Spleen (tissue), 11 donors: ENCODE measurements around the gene TBC1D22A. TPM values are rescaled to one million over a fixed set of nuclear protein-coding genes. Genes with fewer than 3 reads are reported as not detected.
A peak's percentile ranks its signal among the peaks of the same experiment; 100 is the strongest.

Experiments used
- DNase-seq: peaks from one replicate; pipeline ENCODE4 v3.0.0-alpha.2; 2020
- H3K27ac ChIP-seq, 8 donors: fragments of 200-600 bp; sonication (generic) in 7 of 8; 1 replicate in 4 of 8; 2 replicates in 4 of 8; pipeline versions ENCODE4 v1.5.0 to v1.8.0; 2016 to 2021; ENCODE audit warnings: inconsistent platforms in 4 of 8, mild to moderate bottlenecking in 4 of 8, moderate library complexity in 1 of 8
- H3K27me3 ChIP-seq, 7 donors: fragments of 200-600 bp; sonication (generic) in 6 of 7; replicated peaks in 1 of 7; 1 replicate in 4 of 7; 2 replicates in 3 of 7; pipeline versions ENCODE4 v1.5.0 to v1.8.0; 2016 to 2021; ENCODE audit warnings: inconsistent platforms in 3 of 7, mild to moderate bottlenecking in 1 of 7
- H3K36me3 ChIP-seq, 6 donors: fragments of 200-600 bp; sonication (generic) in 5 of 6; 1 replicate in 4 of 6; 2 replicates in 2 of 6; pipeline versions ENCODE4 v1.5.0 to v1.8.0; 2016 to 2021; ENCODE audit warnings: inconsistent platforms in 2 of 6
- H3K4me1 ChIP-seq, 6 donors: fragments of 200-600 bp; sonication (generic) in 5 of 6; 1 replicate in 3 of 6; 2 replicates in 3 of 6; pipeline versions ENCODE4 v1.5.0 to v1.8.0; 2016 to 2021; ENCODE audit warnings: inconsistent platforms in 3 of 6
- H3K4me3 ChIP-seq, 8 donors: fragments of 200-600 bp; sonication (generic) in 7 of 8; 1 replicate in 4 of 8; 2 replicates in 4 of 8; pipeline versions ENCODE4 v1.5.0 to v1.8.0; 2016 to 2021; ENCODE audit warnings: inconsistent platforms in 4 of 8, mild to moderate bottlenecking in 4 of 8, moderate library complexity in 2 of 8
- H3K9me3 ChIP-seq, 8 donors: fragments of 200-600 bp; sonication (generic) in 7 of 8; 1 replicate in 4 of 8; 2 replicates in 4 of 8; pipeline versions ENCODE4 v1.5.0 to v1.8.0; 2016 to 2021; ENCODE audit warnings: inconsistent platforms in 4 of 8
- CTCF ChIP-seq, 11 experiments: fragments of 200-600 bp in 7 of 11; fragments of 450-650 bp in 4 of 11; sonication (generic) in 4 of 11; IDR thresholded peaks in 8 of 11; conservative IDR thresholded peaks in 3 of 11; 1 replicate in 7 of 11; 2 replicates in 4 of 11; pipeline versions ENCODE4 v1.4.0 to v1.8.0; 2016 to 2021; ENCODE audit warnings: antibody characterized with exemption in 11 of 11, inconsistent platforms in 4 of 11, mild to moderate bottlenecking in 1 of 11
- POLR2A ChIP-seq, 3 donors: fragments of 450-650 bp; IDR thresholded peaks; one replicate each; pipeline ENCODE4 v1.5.1; 2017; ENCODE audit warnings: antibody characterized with exemption in 3 of 3, mild to moderate bottlenecking in 1 of 3
- POLR2AphosphoS5 ChIP-seq, 3 donors: sonication (generic); formaldehyde crosslinking; IDR thresholded peaks; one replicate each; pipeline ENCODE4 v1.5.1; 2017; ENCODE audit warnings: antibody characterized with exemption in 3 of 3
- WGBS, 5 donors: extraction: QIAGEN DNeasy Blood & Tissue Kit in 3 of 5; methylation state at CpG; one replicate each; pipeline versions ENCODE4 v1.1.5 to v1.1.7; 2013 to 2018; 5-methylcytosine and 5-hydroxymethylcytosine counted together
- intact Hi-C: fragments of 100-400 bp; cut with DNase I; formaldehyde crosslinking; loops from one replicate; pipeline ENCODE4 v1.15.0; 2023; ENCODE audit warnings: low total_unique reads
- polyA plus RNA-seq, 3 donors: library from polyadenylated mRNA; stranded (reverse); fragments of 200-250 nt; gene quantifications; one replicate each; pipeline ENCODE4 v1.2.1, GENCODE V29; 2013
- total RNA-seq, 7 donors: library from RNA; depleted of rRNA in 3 of 7; stranded (reverse); fragments of >200 nt in 3 of 7; fragmentation: NEBNext Ultra II Directional in 4 of 7; extraction: Animal tissue kit (Norgen Biotek cat#: 25700) in 4 of 7; gene quantifications; one replicate each; pipeline versions ENCODE4 v1.1.0 to v1.2.1, GENCODE V29; 2016 to 2021
- donor health status: healthy with polysubstance abuse.
- donor health status: DM: no; HTN: no; CAD: no; lungs with moderate emphysema.
- donor health status: DM: no; HTN: no; CAD: no.
- donor health status: Bipolar disorder and iron deficiency.
- donor health status: healthy.
- donor health status: DM: no; HTN: no; CAD: no.
- donor health status: DM: yes; HTN: yes; CAD: no.

The TBC1D22A gene
- total and polyA plus RNA-seq, 10 donors = 17.2 to 66.9 (median 49.6) TPM

GRCh38 chr22:46853191-46853590, 90.7 kb downstream of the TBC1D22A start:
- H3K36me3 ChIP-seq = peaks cover 0 to 59% (median 5%) of the 10 kb centered on the region in 6 donors
- TF ChIP-seq POLR2A (IDR thresholded peaks at IDR 0.05) (no peak), POLR2AphosphoS5 (IDR thresholded peaks at IDR 0.05) (no peak), CTCF (IDR thresholded peaks at IDR 0.05 in 8 of 11, conservative IDR thresholded peaks at IDR 0.05 in 3 of 11) (no peak)
- 76 to 84% (median 83%) methylated on average over 16 of the region's 16 CpGs for WGBS, 5 donors
- H3K27ac ChIP-seq = peak overlapping the region in 3 of 8 donors; percentile 62 to 74 (median 70)
- H3K9me3 ChIP-seq = peaks cover 0 to 1% (median 0%) of the 10 kb centered on the region in 8 donors
- H3K4me3 ChIP-seq = no peak overlapping the region
- intact Hi-C loops = no loop called here
- no peak for DNase-seq
- H3K4me1 ChIP-seq = peaks cover 0 to 36% (median 12%) of the 10 kb centered on the region in 6 donors
- no peaks in the 10 kb centered on the region for H3K27me3 ChIP-seq

GRCh38 chr22:46854125-46854870, 91.8 kb downstream of the TBC1D22A start:
- no peak for DNase-seq
- H3K27ac ChIP-seq = peak overlapping the region in 5 of 8 donors; percentile 20 to 74 (median 62)
- peaks cover 0 to 52% (median 5%) of the 10 kb centered on the region in 6 donors for H3K36me3 ChIP-seq
- no peaks in the 10 kb centered on the region for H3K27me3 ChIP-seq
- 62 to 74% (median 63%) methylated on average over 18 of the region's 18 CpGs for WGBS, 5 donors
- H3K4me3 ChIP-seq = peak overlapping the region in 1 of 8 donors; percentile 31
- H3K4me1 ChIP-seq = peaks cover 0 to 36% (median 12%) of the 10 kb centered on the region in 6 donors
- H3K9me3 ChIP-seq = peaks cover 0 to 7% (median 0%) of the 10 kb centered on the region in 8 donors
- intact Hi-C loops = no loop called here
- TF ChIP-seq CTCF (IDR thresholded peaks at IDR 0.05 in 8 of 11, conservative IDR thresholded peaks at IDR 0.05 in 3 of 11) (no peak), POLR2AphosphoS5 (IDR thresholded peaks at IDR 0.05) (peak in 2 of 3 donors; percentile 36 to 78)

GRCh38 chr22:46855681-46856080, 93.2 kb downstream of the TBC1D22A start:
- DNase-seq = no peak
- intact Hi-C loops = no loop called here
- no peak overlapping the region for H3K27ac ChIP-seq
- peaks cover 0 to 36% (median 12%) of the 10 kb centered on the region in 6 donors for H3K4me1 ChIP-seq
- H3K27me3 ChIP-seq = no peaks in the 10 kb centered on the region
- no peak overlapping the region for H3K4me3 ChIP-seq
- TF ChIP-seq POLR2AphosphoS5 (IDR thresholded peaks at IDR 0.05) (no peak), CTCF (IDR thresholded peaks at IDR 0.05 in 8 of 11, conservative IDR thresholded peaks at IDR 0.05 in 3 of 11) (no peak), POLR2A (IDR thresholded peaks at IDR 0.05) (no peak)
- H3K9me3 ChIP-seq = peaks cover 0 to 7% (median 0%) of the 10 kb centered on the region in 8 donors
- peaks cover 0 to 39% (median 3%) of the 10 kb centered on the region in 6 donors for H3K36me3 ChIP-seq
- 90 to 96% (median 94%) methylated on average over 12 of the region's 12 CpGs for WGBS, 5 donors

GRCh38 chr22:46856661-46857060, 94.2 kb downstream of the TBC1D22A start:
- TF ChIP-seq POLR2A (IDR thresholded peaks at IDR 0.05) (no peak), POLR2AphosphoS5 (IDR thresholded peaks at IDR 0.05) (no peak), CTCF (IDR thresholded peaks at IDR 0.05 in 8 of 11, conservative IDR thresholded peaks at IDR 0.05 in 3 of 11) (no peak)

More at GRCh38 chr22:46856661-46857060, 94.2 kb downstream of the TBC1D22A start:
- H3K4me3 ChIP-seq = no peak overlapping the region
- H3K27me3 ChIP-seq = no peaks in the 10 kb centered on the region
- DNase-seq = no peak
- H3K4me1 ChIP-seq = peaks cover 0 to 44% (median 12%) of the 10 kb centered on the region in 6 donors
- H3K27ac ChIP-seq = no peak overlapping the region
- H3K9me3 ChIP-seq = peaks cover 0 to 7% (median 0%) of the 10 kb centered on the region in 8 donors
- intact Hi-C loops = no loop called here
- peaks cover 0 to 30% (median 0%) of the 10 kb centered on the region in 6 donors for H3K36me3 ChIP-seq
- WGBS, 5 donors = 89 to 98% (median 94%) methylated on average over 3 of the region's 3 CpGs
